ENCODE measurements around the gene ARL3.
"Not testable (repeated sequence)": the region's sequence is repeated elsewhere in the genome, so short reads cannot be mapped to it uniquely, and the experiment has no call there.

DNA sequence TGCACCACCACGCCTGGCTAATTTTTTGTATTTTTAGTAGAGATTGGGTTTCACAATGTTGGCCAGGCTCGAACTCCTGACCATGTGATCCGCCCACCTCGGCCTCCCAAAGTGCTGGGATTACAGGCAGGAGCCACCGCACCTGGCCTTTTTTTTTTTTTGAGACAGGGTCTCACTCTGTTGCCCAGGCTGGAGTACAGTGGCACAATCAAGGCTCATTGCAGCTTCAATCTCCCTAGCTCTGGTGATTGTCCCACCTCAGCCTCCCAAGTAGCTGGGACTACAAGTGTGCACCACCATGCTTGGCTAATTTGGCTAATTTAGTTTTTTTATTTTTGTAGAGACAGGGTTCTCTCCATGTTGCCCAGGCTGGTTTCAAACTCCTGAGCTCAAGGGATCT, 28.1 kb upstream of the ARL3 start:
- not testable (repeated sequence) for TF ChIP-seq CTCF (conservative IDR thresholded peaks at IDR 0.05; ENCODE audit: low read depth in 2 of 2); EZH2 (IDR thresholded peaks at IDR 0.05; ENCODE audit: low read depth, unreplicated experiment); ZNF331 (CRISPR knock-in tag; IDR thresholded peaks at IDR 0.05; ENCODE audit: low read depth); POLR2AphosphoS5 (IDR thresholded peaks at IDR 0.05; ENCODE audit: low read depth); REST (IDR thresholded peaks at IDR 0.05; ENCODE audit: unreplicated experiment); CREB1 (CRISPR knock-in tag; IDR thresholded peaks at IDR 0.05; ENCODE audit: low read depth); NANOG (IDR thresholded peaks at IDR 0.05; ENCODE audit: borderline replicate concordance)
